Measurements from ENCODE around the gene BAIAP2. TPM values are rescaled to one million over a fixed set of nuclear protein-coding genes. Genes with fewer than 3 reads are reported as not detected.

BAIAP2 gene
- total and polyA plus RNA-seq, 2 of the 13 experiments (the other 11 are each of a cell fraction or from before 2014, with no cell fraction given): 22.5 to 24.0 TPM

DNA sequence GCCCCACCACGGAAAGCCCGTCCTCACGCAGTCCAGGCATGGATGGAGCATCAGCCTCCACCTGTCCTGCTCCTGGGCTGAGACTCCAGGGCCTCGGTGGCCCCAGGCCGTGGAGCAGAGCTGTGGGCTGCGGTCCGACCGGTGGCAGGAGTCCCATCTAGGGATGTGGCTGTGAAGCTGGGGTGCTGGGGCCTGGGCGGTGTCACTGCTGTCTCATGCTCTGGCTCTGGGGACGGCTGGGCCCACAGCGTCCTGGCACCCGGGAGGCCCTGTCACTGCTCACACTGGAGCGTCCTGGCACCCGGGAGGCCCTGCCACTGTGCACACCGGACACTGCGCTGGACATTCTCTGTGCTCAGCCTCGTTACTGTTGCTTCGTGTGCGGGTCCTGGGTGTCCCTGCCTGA is 8.4 kb downstream of the BAIAP2 start (continued):
- TF ChIP-seq ZBED4 (CRISPR knock-in tag; IDR thresholded peaks at IDR 0.05; ENCODE audit: borderline replicate concordance) (no peak), ISL2 (CRISPR knock-in tag; IDR thresholded peaks at IDR 0.05) (no peak), ZNF143 (CRISPR knock-in tag; IDR thresholded peaks at IDR 0.05) (no peak), ZFP1 (CRISPR knock-in tag; IDR thresholded peaks at IDR 0.05) (no peak), SRSF1 (optimal IDR thresholded peaks at IDR 0.05; ENCODE audit: low read depth, low read length) (no peak), MEF2D (CRISPR knock-in tag; IDR thresholded peaks at IDR 0.05) (no peak), PTBP1 (IDR thresholded peaks at IDR 0.05; ENCODE audit: low read depth, low read length, poor library complexity, severe bottlenecking) (no peak), SATB2 (CRISPR knock-in tag; IDR thresholded peaks at IDR 0.05) (no peak), TSC22D2 (CRISPR knock-in tag; IDR thresholded peaks at IDR 0.05; ENCODE audit: borderline replicate concordance) (no peak), CBX2 (IDR thresholded peaks at IDR 0.05; ENCODE audit: low read depth, low read length) (no peak), CBX2 (CRISPR knock-in tag; IDR thresholded peaks at IDR 0.05; ENCODE audit: low read depth) (no peak), U2AF1 (optimal IDR thresholded peaks at IDR 0.05; ENCODE audit: low read depth, low read length) (no peak), TAF1 (CRISPR knock-in tag; IDR thresholded peaks at IDR 0.05) (no peak), ZNF660 (CRISPR knock-in tag; IDR thresholded peaks at IDR 0.05; ENCODE audit: borderline replicate concordance, low read depth) (no peak)
- TF ChIP-seq, protein P1, sequence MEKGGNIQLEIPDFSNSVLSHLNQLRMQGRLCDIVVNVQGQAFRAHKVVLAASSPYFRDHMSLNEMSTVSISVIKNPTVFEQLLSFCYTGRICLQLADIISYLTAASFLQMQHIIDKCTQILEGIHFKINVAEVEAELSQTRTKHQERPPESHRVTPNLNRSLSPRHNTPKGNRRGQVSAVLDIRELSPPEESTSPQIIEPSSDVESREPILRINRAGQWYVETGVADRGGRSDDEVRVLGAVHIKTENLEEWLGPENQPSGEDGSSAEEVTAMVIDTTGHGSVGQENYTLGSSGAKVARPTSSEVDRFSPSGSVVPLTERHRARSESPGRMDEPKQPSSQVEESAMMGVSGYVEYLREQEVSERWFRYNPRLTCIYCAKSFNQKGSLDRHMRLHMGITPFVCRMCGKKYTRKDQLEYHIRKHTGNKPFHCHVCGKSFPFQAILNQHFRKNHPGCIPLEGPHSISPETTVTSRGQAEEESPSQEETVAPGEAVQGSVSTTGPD (CRISPR knock-in tag; IDR thresholded peaks at IDR 0.05): 0 out of 2 replicates have a peak, but pooled peaks have one; percentile 50
- TF ChIP-seq, protein P2, sequence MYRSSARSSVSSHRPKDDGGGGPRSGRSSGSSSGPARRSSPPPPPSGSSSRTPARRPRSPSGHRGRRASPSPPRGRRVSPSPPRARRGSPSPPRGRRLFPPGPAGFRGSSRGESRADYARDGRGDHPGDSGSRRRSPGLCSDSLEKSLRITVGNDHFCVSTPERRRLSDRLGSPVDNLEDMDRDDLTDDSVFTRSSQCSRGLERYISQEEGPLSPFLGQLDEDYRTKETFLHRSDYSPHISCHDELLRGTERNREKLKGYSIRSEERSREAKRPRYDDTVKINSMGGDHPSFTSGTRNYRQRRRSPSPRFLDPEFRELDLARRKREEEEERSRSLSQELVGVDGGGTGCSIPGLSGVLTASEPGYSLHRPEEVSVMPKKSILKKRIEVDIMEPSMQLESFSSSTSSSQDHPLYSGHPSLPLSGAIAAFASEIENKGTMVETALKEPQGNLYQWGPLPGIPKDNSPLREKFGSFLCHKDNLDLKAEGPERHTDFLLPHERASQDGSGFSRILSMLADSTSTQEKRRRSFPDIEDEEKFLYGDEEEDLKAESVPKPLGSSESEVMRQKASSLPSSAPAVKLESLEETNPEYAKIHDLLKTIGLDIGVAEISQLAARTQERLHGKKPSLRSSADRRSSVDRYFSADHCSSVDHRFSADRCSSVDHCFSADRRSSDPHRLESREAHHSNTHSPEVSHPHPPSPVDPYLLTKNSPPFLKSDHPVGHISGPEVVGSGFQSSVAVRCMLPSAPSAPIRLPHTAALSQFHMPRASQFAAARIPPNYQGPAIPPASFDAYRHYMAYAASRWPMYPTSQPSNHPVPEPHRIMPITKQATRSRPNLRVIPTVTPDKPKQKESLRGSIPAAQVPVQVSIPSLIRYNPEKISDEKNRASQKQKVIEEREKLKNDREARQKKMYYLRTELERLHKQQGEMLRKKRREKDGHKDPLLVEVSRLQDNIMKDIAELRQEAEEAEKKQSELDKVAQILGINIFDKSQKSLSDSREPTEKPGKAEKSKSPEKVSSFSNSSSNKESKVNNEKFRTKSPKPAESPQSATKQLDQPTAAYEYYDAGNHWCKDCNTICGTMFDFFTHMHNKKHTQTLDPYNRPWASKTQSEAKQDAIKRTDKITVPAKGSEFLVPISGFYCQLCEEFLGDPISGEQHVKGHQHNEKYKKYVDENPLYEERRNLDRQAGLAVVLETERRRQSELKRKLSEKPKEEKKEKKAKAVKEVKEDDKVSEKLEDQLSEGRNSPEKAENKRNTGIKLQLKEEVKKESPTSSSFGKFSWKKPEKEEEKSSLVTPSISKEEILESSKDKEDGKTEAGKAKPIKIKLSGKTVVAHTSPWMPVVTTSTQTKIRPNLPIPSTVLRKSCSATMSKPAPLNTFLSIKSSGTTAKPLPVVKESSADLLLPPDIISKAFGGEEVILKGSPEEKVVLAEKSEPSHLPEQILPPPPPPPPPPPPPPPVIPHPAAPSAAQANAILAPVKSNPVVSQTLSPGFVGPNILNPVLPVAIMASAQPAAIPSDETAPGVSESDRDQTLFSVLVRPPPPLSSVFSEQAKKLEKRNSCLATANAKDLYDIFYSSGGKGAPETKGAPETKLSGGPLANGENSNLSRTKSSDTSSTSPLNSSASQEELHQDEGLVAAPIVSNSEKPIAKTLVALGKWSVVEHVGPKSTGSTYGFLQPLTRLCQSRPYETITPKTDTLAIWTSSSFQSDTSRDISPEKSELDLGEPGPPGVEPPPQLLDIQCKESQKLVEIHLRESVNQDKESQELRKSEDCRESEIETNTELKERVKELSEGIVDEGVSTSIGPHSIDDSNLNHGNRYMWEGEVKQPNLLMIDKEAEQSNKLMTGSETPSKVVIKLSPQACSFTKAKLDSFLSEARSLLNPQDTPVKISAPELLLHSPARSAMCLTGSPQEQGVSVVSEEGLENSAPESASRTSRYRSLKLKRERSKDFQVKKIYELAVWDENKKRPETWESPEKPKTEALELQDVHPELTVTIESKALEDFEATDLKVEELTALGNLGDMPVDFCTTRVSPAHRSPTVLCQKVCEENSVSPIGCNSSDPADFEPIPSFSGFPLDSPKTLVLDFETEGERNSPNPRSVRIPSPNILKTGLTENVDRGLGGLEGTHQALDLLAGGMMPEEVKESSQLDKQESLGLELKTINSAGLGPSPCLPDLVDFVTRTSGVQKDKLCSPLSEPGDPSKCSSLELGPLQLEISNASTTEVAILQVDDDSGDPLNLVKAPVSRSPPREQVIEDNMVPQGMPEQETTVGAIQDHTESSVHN (CRISPR knock-in tag; IDR thresholded peaks at IDR 0.05): peak; percentile 83; the same call in 1 of the 2 replicates
- TF ChIP-seq, protein P3, sequence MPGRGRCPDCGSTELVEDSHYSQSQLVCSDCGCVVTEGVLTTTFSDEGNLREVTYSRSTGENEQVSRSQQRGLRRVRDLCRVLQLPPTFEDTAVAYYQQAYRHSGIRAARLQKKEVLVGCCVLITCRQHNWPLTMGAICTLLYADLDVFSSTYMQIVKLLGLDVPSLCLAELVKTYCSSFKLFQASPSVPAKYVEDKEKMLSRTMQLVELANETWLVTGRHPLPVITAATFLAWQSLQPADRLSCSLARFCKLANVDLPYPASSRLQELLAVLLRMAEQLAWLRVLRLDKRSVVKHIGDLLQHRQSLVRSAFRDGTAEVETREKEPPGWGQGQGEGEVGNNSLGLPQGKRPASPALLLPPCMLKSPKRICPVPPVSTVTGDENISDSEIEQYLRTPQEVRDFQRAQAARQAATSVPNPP (CRISPR knock-in tag; IDR thresholded peaks at IDR 0.05): no peak
